Measurements from ENCODE around the gene SEMA7A.

SEMA7A gene

DNA sequence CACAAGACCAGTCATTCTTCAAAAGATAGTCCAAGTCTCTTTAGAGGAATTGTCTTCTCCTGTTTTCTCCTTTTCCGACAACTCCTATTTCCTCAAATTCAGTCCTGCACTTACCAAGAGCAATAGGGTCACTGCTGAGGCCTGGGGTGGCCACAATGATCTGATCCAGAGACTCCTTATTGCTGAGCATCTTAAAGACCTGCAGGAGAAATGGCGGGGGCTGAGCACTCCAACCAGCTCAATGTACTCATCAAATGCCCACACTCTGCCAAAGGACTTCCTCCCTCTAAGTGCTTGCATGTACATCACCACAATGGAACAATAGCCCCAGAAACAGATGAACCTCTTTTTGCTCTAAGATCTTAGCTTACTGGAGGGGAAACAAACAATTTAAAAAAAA lies 17.6 kb upstream of the SEMA7A start:
- peak; percentile 33 for DNase-seq

DNA sequence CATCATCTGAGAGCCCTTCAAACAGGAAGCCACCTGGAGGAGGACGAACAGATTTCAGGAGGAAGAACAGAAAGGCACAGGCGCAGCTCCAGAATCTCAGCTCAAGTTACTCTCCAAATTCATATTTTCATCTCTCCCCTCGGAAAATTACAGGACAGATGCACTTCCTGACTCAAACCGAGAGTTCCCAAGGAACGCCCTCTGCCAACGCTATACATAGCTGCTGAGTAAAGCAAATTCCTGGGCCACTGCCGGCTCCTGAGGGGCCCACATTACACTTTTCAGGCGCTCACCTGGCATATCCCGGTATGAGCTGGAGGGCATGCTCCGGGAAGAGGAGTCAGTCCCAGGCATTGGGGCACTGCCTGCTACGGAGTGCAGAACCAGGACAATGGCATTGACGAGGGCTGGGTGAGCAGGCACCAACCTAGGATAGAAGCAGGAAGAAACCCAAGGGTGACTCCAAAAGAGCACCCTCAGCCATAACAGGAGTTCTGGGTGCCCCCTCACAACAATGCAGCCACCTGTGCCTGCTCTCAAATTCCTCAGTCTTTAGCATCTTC lies 16.0 kb upstream of the SEMA7A start:
- DNase-seq = peak; percentile 39

DNA sequence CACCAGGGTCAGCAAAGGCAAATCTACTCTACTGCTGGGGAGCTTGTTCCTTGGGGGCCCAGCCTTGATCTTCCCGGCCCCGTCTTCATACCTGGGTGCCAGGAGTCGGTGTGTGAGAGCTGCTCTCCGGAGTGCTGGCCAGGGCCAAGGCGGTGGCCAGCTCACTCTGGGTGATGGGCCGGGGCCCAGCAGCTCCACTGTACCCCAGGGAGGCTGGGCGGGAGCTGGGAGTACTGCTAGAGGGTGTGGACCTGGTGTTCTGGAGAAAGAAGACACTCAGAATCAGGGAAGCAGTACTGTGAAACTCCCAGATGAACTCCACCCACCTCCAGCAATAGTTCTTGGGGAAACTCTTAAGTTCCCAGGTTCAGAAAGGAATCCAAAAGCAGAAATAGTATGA lies 15.3 kb upstream of the SEMA7A start:
- peak; percentile 17 for DNase-seq

DNA sequence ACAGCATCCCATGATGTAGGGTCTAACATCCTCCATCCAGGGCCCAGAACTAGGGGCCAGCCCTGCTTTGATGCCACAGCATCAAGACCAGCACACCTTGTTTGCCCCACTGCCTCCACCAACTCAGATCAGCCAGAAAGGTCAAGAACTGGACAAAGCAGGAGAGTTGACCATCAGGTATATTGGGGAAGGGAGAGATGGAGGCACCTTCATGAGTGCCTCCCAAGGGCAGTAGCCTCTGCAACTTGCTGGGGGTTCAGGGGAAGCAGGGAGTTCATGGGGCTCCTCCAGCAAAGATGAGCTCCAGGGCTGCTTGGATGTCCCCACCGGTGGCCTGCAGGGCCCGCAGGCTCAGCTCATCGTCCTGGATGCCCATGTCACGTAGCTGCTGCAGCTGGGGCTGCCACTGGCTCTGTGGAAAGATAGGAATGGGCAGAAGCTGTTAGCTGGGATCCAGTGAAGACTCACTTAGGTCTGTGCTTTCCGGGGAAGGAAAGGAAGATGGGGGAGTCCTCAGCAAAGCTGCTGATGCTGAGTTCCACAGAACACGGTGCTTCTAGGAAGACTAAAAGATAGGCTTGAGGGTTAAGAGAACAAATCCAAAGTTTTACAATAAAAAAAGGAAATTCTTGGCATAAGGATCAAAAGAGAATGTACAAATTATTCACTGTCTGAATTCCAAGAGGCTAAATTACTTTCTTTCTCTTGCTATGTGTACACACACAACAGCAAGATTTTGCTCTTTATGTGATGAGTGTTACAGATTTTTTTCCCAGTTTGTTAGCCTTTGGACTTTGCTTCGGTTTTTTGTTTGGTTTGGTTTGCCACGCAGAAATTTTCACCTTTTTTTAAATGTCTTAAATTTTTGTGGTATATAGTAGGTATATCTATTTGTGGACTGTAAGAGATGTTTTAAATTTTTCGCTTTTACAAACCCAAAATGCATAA lies 12.3 kb upstream of the SEMA7A start:
- DNase-seq = peak; percentile 43

DNA sequence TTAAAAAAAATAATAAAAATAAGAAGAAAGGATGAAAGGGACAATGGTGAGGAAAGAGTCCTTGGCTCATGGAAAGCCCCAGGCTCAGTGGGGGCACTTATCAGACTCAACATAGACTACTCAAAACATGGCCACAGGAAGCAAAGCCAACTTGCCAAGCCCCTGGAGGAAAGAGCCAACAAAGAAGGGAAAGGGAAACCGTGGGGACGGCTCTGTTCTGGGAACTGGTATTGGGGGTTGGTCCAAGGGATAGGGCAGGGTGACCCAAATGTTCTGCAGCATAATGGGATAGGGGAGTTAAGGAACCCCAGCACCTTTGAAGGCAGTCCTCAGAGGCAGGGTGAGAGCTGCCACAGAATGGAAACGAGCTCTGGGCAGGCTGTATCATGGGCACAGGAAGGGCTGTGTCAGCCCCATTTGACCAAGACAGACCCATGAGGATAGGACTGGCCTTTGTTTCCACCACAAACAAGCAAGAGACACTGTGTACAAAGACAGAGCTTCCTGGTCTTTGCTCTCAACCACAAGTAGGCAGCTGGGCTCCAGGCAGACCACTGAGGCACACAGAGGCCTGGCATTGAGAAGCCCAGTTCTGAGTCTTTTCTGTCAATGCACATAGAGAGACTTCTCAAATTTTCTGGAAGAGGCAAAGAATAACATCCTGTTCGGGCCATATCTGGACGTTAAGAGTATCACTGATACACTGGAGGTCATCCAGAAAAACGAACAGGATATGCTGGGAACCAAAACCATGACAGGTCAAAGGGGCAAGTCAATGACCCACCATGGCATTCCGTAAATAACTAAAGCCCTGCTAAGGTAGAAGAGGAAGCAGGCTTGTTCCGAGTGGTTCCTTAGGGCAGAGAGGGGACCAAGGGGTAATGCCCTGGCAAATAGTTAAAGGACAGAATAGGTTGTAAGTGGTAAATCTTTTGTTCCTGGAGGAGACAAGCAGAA lies 10.6 kb upstream of the SEMA7A start:
- DNase-seq = no peak

DNA sequence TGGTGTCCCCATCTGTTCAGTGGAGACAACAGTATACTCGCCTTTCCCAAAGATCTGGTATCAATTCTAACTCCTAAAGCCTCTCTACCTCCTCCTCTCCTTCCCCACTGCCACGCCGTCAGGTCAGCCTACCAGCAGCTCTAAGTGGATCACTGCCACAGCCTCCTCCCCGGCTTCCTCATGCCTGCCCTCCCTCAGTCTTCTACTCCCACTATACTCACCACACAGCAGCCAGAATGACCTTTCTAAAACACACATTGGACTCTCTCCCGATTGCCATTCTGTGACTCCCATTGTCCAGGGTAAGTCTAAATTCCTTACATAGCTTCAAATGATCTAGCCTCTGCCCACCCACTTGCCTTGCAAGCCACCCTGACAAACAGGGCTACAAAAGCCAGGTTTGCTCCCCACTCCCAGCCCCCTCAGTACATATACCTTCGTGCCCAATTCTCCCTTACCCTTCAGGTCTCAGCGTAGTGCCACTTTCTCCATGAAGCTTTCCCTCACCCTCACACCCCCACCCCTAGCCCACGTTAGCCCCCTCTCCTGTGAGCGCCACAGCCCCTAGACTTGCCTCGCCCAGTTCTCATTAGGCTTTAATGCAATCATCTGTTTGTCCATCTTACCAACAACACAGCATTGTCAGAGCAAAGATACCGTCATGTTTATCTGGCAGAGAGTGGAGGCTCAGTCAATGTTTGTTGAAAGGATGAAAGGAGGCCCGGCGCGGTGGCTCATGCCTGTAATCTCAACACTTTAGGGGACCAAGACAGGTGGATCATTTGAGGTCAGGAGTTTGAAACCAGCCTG lies 9.5 kb upstream of the SEMA7A start:
- no peak for DNase-seq

DNA sequence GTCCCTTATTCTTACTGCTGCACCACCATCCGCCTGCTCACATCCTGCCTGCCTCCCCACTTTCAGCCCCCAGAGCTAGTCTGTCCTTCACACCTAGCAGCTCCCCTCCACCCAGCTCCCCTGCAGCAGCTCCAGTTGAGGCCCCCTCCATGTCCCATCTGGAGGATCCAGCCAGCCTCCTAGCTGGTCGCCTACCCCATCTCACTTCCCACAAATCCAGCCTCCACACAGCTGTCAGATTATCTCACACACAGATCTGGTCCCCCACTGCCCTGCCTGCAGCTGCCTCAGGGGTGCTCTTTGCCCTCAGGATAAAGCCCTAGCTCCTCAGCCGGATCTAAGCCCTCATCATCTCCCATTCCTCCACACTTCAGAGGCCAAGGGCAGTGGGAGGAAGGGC lies 8.8 kb upstream of the SEMA7A start:
- DNase-seq = no peak

DNA sequence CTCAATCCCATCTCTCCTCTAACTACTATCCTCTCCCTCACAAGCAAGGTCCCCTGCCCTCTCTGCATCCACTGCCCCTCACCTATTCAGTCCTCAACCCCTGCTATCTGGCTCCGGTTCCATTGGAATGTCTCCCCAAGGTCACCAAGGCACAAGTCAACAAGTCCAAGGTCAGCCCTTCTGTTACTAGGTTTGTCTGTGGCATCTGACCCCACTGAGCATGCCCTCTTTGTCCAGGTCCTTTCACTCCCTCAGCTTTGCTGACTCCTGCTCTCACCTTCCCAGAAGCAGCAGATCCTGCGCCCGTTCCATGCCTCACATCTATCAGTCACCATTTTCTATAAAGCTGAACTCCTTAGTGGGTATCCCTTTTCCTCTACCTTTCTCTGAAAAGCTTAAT lies 8.3 kb upstream of the SEMA7A start:
- DNase-seq = no peak

DNA sequence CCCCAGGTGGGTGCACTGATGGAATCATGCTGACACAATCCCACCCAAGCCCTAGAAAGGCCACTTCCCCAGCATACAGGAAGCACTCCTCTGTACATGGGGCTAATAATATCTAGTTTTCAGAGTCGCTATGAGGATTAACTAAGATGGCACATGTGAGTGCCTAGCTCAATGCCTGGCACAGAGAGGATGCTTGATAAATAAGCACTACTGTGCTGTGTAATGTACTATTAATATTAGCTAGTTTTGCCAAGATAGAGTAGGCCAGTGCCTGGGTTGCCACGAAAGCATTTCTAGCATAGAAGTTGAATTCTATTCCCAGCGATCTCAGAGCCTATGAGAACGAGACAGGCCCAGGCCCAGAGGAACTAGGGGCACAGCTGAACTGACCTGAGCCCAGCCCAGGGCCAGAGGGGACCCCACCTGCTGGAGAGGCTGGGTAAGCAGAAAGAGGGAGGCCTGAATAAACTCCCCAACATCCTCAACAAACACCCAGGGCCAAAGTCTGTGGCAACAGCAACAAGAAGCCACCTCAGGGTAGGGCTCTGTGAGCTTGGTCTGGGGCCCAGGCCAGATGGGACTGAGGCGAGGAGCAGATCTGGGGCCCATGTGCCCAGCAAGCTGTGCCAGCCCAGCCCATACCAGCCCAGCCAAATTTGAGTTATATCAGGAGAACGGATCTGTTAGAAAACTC lies 7.6 kb upstream of the SEMA7A start:
- no peak for DNase-seq

DNA sequence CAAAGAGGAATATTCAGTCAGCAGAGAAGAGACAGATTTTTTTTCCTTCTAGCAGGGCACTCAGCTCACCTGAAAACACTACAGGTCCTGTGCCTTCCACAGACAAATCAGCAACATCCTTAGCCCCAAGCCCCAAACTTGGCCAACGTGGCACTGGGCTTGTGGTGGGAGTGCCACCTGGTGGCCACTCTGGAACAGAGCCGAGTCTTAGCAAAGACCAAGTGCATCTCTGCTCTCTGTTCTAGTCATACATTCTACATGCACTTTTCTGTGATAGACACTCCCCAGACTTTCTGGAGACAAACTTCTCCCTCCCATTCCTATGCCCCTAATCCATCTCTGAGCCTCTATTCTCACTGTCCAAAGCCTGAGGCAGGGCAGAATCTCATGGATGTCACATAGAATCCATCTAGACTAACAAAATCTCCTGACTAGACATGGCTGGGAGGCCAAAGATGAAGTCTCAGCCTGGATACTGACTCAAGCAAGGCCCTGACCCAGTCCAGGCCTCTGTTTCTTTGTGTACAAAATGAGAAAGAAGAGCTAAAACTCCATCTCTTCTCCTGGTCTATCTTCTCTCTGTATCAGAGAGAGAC lies 5.1 kb upstream of the SEMA7A start:
- DNase-seq = peak; percentile 92

DNA sequence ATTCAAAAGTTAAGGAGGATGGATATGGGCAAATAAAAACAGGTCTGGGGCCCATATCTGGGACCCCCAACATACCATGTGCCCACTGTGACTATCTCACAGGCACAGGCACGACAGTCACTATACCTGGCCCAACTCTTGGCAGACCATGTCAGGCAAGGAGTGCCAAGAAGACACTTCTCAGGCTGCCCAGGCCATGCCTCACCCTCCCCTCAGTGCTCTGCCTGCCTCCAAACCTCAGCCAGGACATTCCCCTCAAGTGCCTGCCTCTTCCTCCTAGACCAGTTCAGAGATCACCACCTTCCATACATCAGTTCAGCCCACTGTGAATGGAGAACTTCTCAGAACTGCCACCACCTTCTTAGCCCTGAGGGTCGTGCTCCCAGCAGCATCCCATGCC lies 4.4 kb upstream of the SEMA7A start:
- no peak for DNase-seq

DNA sequence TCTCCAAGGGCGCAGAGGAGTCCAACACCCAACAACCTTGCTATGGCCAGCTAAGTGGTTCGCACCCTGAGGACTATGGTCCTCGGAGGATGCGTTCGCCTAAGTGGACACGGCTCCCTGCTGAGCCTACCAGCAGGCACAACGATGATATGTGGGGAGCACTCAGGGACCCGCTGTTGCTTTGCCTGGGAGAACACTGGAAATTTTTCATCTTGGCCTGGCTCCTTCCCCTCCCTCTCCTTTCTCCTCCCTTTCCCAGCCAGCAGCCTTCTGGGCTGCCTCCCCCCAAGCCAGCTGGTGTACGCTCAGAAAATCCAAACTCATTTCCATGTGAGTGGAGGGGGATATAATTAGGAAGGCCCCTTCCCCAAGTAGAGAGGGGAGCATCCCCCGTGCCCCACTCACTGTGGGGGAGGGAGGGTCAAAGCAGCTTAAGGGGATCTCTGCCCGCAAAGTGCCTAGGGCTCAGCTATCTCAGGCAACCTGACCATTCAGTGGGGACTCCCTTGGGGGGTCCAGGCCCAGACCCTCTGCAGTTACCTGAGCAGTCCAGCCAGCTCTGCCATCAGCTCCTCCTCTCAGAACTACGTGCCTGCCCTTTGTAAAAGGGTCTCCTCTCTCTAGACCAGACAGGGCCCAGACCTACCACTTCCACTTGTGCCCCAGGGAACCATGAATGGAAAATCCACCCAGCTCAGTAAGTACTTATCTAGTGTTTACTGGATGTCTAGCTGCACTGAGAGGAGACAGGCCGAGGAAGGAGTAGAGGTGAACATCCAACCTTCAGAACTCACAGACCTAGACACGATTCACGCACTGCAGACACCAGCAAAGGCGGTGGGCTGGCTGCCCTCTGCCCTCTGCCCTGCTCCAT lies 742 bp upstream of the SEMA7A start:
- no peak for DNase-seq

DNA sequence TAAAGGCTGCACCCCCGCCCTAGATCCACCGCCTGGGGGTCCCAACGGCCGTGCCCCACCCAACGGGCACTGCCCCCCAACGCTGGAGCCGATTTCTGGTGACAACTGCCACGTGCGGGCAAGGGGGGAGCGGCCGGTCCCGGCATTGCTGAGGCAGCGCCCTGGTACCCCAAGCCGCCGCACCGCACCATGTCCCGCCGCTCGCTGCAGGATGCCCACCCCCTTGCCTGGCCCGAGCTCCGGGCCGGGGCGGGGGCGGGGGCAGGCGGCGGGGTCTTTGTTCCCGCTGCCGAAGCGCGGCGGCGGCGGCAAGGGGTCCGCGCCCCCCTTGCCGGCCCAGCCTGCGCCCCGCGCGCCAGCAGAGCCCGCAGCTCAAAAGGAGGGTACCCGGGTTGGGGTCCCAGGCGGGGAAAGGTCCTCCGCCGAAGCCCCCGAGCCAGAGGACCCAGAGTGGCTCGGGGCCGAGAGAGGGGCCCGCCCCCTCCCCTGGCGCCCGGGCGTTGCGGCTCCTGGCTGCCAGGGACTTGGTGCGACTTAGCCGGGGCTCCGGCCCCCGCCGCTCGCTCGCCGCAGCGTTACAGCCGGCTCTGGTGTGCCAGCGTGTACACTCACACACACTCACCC lies 678 bp downstream of the SEMA7A start:
- DNase-seq = no peak

DNA sequence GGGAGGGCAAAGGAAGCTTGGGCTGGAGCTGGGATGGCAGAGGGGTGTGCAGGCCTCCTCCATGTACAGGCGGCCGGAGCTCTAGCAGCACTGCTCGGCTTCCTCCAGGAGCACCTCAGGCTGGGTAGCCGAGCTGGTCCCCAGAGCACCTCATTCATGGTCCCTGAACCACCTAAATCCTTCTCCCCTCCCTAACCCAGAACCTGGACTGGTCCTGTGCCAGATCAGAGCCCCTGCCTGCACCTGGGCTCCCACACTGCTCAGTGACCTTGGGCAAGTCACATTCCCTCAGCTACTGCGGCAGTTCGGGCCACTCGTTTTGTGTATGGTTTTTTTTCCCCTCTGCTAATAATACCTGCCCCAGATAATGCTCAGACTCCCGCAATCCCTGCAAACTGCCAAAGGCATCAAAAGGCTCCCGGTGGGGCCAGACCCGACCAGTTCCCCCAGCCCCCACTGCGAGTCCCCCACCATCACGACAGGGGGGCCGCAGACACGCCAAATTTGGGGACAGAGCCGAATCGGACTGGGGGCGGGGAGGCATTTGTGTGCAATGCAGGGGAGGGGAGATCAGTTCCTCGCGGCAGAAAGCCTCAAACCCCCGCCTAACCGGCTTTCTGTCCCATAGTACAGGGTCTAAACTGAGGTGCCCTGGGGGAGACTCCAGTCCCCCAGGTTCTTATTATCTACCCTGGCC lies 1.3 kb downstream of the SEMA7A start:
- no peak for DNase-seq

DNA sequence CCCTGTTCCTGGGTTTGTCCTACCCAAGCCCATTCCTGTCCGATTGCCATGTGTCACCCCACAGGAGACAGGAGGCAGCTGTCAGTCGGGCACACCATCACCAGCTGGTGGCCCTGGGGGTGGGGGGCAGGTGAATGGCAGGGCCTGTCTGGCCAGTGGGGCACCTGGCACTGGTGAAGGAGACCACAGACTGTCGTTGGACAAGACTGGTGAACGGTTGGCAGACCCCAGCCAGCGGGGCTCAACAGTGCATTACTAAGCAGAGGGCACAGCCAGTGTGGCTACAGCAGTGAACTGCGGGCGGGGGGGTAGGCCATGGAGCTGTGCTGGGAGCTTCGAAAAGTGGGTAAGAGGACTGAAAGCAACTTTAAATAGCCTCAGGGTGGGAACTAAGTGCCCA lies 2.1 kb downstream of the SEMA7A start:
- DNase-seq = no peak

DNA sequence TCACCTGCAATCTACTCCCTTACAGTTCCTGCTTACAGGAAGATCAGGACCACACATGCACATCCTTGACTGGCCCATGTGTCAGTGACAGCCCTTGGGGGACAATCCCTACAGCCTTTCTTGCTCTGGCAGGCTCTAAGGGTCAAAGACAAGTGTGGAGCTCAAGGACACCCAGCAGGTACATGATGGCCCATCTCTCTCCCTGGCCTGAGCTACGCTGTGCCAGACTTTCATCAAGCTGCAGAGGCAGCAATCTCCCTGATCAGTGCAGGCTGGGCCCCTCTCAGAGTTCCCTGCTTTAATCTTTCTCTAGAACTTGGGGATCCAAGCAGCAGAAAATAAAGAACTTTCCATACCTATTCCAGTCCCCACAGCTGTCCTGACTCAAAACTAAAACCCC lies 2.6 kb downstream of the SEMA7A start:
- DNase-seq = no peak

DNA sequence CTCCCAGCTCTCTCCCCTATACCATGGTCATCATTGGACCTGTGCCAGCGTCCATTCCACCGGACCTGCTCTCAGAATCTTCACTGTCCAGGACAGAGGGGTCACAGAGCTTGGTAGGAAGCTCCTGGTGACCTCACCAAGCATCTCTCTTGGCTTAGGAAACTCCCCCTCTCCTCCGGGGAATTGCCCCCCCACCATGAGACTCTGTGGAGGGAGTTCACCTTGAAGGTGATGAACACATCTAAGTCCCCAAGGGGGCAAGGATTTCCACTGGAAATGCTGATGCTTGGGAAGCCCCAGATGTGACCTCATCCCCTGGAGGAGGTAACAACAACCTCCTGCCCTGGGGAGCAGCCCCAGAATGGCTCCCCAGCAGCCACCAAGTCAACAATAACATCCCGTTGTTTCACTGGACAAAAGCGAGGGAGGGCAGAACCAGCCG lies 3.2 kb downstream of the SEMA7A start:
- no peak for DNase-seq

DNA sequence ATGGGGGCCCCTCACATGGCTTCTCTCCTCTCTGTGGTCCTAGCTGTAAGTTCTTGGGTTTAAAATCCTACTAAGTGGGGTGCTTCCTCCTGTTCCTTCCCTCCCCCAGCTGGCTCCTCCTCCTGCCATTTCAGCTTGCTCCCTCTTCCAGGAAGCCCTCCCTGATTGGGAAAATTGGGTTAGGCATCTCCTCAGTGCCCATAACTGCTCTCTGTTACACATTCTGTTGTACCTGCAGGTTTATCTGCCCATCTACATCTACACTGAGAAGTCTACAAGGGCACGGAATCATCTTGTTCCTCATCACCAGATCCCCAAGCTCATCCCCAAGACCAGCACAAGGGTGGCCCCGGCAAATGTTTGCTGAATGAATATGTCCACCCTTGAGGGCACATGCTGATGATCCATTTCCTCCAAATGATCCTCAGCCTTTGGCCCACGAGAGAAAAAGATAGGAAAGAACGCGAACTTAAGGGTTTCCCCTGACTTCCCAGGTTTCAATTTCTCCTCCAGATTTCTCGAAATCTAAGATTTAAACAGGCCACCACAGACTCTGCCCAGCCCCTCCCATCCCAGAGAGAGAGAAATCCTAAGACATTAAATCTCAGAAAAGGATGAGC lies 3.9 kb downstream of the SEMA7A start:
- no peak for DNase-seq

All from activated effector memory CD4-positive, alpha-beta T cell treated with anti-CD3 and anti-CD28 coated beads, Interleukin-2, amount 50 U/mL, for 16 hours (primary cell).